NT2/D1 (cell line): Measurements from ENCODE around the gene SULT1A3.
"Not testable (repeated sequence)": the region's sequence is repeated elsewhere in the genome, so short reads cannot be mapped to it uniquely, and the experiment has no call there.

ENCODE experiments used
- DNase-seq: peaks from one replicate; pipeline ENCODE4 v3.0.0-alpha.2; 2011; ENCODE audit warnings: low read depth, low spot score
- H3K27me3 ChIP-seq: 2 replicates; pipeline ENCODE4 v1.6.0; 2011; ENCODE audit warnings: mild to moderate bottlenecking; ENCODE audit not compliant: insufficient read length, insufficient read depth
- H3K36me3 ChIP-seq: 2 replicates; pipeline ENCODE4 v1.6.1; 2011; ENCODE audit warnings: mild to moderate bottlenecking, low read length, mixed read lengths; ENCODE audit not compliant: insufficient read depth, insufficient read length
- H3K4me1 ChIP-seq: 2 replicates; pipeline ENCODE4 v1.5.1; 2011; ENCODE audit not compliant: insufficient read depth, insufficient read length
- H3K4me3 ChIP-seq: 2 replicates; pipeline ENCODE4 v1.5.1; 2011; ENCODE audit warnings: low read depth; ENCODE audit not compliant: insufficient read length
- H3K9ac ChIP-seq: 2 replicates; pipeline ENCODE4 v1.6.0; 2011; ENCODE audit warnings: low read depth; ENCODE audit not compliant: insufficient read length
- H3K9me3 ChIP-seq: 2 replicates; pipeline ENCODE4 v1.5.1; 2011; ENCODE audit warnings: mild to moderate bottlenecking, low read length; ENCODE audit not compliant: insufficient read depth
- SUZ12 ChIP-seq: IDR thresholded peaks from 2 replicates; pipeline ENCODE4 v1.6.1; 2011; ENCODE audit not compliant: insufficient read length, insufficient read depth; ENCODE audit errors: extremely low read depth
- YY1 ChIP-seq: IDR thresholded peaks from 2 replicates; pipeline ENCODE4 v1.6.1; 2011; ENCODE audit not compliant: insufficient read length, insufficient read depth
- ZNF274 ChIP-seq: IDR thresholded peaks from 2 replicates; pipeline ENCODE4 v1.6.1; 2011; ENCODE audit warnings: mild to moderate bottlenecking, low read depth, low read length

The SULT1A3 gene

DNA sequence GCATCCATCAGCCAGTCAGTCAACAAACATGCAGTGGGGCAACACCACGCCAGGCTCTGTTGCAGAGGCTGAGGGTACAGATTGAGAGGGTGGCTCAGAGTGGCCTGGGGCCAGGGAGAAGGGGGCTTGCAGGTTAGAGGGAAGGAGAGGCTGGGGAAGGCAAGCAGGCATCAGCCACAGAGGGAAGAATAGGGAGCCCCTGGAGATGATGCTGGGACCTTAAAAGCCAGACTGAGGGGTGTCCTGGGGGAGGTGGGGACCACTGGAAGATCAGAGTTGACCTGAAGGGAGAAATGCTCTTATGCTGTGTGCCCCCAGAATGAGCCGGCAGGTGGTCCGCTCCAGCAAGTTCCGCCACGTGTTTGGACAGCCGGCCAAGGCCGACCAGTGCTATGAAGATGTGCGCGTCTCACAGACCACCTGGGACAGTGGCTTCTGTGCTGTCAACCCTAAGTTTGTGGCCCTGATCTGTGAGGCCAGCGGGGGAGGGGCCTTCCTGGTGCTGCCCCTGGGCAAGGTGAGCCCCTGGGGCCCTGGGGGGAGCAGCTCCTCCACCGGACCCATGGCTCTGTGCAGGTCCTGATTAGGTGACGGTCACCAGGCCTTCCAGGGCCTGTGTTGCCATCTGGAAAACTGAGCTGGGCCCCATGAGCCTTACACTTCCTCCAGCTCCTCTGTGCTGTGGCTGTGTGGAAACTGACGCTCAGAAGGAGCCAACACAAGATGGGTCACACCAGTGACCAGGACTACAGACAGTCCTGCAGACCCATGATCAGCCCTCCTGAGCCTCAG lies 14.0 kb upstream of the SULT1A3 start:
- H3K36me3 ChIP-seq: peaks cover 6% of the 10 kb centered on the region
- no peak for TF ChIP-seq SUZ12
- no peak for TF ChIP-seq YY1
- no peak for TF ChIP-seq ZNF274
- peaks cover 13% of the 10 kb centered on the region for H3K27me3 ChIP-seq
- H3K9me3 ChIP-seq: no peaks in the 10 kb centered on the region
- DNase-seq: no peak
- peaks cover 30% of the 10 kb centered on the region for H3K4me1 ChIP-seq
- no peak overlapping the region for H3K4me3 ChIP-seq
- H3K9ac ChIP-seq: peak overlapping the region; percentile 52

DNA sequence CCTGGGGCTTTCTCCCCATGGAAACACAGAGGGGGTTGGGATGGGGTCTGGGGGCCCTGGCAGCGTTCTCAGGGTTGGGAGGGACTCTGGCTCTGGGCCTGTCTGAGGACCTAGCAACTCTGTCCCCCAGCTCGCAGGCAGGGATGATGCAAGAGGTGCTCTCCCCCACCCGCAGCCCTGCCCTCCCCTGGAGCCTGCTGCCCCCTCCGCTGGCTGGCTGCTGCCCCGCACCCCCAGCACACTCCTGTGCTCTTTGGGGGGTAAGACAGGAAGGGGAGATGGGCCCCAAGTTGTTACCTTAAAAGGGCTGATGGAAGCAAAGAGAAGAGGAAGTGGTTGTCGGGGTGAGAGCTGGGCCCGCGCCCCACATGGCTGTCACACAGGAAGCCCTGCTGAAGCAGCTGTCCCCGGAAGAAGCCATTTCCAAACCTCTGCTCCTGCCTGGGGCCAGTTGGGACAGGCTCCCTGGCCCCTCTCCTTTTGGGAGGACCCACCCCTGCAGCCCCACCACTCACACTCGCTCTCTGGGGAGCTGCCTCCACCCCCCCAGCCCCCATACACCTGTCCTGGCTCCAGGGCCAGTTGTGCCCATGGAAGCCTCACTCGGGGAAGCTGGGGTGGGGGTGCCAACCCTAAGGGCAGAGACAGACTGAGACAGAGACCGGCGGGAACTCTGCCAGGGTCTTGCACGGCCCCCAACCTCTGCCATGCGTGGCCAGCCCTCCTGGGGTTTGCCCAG lies 13.2 kb upstream of the SULT1A3 start:
- H3K36me3 ChIP-seq: peaks cover 6% of the 10 kb centered on the region
- TF ChIP-seq SUZ12 (no peak), YY1 (no peak), ZNF274 (no peak)
- no peak overlapping the region for H3K4me3 ChIP-seq
- H3K27me3 ChIP-seq: peaks cover 13% of the 10 kb centered on the region
- no peak for DNase-seq
- peak overlapping the region; percentile 52 for H3K9ac ChIP-seq
- peaks cover 30% of the 10 kb centered on the region for H3K4me1 ChIP-seq
- no peaks in the 10 kb centered on the region for H3K9me3 ChIP-seq

DNA sequence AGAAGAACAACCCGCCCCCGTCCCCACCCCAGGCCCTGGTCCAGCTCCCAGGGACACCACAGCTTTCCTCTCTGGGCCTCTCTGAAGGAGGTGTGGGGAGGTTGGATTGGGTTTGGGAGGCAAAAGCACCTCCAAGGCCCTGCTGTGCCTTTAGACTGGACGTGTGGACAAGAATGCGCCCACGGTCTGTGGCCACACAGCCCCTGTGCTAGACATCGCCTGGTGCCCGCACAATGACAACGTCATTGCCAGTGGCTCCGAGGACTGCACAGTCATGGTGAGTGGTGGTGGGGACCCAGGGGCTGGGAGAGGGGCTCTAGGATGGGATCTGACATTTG lies 12.6 kb upstream of the SULT1A3 start:
- Histone ChIP-seq H3K4me1 (peaks cover 30% of the 10 kb centered on the region), H3K36me3 (peaks cover 6% of the 10 kb centered on the region), H3K4me3 (no peak overlapping the region), H3K9ac (peak overlapping the region; percentile 21), H3K27me3 (peaks cover 13% of the 10 kb centered on the region), H3K9me3 (no peaks in the 10 kb centered on the region)
- DNase-seq: no peak
- TF ChIP-seq YY1 (no peak), SUZ12 (no peak), ZNF274 (no peak)

DNA sequence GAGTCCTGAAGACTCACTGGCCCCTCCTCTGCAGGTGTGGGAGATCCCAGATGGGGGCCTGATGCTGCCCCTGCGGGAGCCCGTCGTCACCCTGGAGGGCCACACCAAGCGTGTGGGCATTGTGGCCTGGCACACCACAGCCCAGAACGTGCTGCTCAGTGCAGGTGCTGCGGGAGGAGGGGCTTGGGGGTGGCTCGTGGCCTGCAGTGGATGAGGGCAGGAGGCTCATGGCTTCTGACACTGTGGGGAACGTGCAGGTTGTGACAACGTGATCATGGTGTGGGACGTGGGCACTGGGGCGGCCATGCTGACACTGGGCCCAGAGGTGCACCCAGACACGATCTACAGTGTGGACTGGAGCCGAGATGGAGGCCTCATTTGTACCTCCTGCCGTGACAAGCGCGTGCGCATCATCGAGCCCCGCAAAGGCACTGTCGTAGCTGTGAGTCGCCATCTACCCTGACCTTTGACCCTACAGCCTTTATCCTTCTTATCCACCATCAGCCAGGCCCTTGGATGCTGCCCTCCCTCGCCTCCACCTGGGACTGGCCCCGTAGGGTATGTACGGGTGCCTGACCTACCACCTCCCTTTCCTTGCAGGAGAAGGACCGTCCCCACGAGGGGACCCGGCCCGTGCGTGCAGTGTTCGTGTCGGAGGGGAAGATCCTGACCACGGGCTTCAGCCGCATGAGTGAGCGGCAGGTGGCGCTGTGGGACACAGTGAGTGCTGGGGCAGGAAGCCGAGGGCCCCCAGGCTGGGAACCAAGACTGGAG lies 12.1 kb upstream of the SULT1A3 start:
- DNase-seq: peak; percentile 32
- Histone ChIP-seq H3K4me3 (no peak overlapping the region), H3K9me3 (no peaks in the 10 kb centered on the region), H3K4me1 (peaks cover 30% of the 10 kb centered on the region), H3K27me3 (peaks cover 13% of the 10 kb centered on the region), H3K9ac (no peak overlapping the region), H3K36me3 (peaks cover 6% of the 10 kb centered on the region)
- TF ChIP-seq YY1: no peak
- no peak for TF ChIP-seq SUZ12
- TF ChIP-seq ZNF274: no peak

DNA sequence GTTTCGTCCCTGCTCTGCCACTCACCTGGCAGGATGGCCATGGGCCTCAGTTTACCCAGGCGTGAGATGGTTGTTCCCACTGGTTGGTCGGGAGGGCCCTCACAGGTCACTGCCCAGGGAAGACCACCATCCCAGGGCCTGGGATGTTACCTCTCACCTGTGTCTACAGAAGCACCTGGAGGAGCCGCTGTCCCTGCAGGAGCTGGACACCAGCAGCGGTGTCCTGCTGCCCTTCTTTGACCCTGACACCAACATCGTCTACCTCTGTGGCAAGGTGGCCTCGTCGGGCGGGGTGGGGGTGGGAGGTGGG lies 11.5 kb upstream of the SULT1A3 start:
- no peak overlapping the region for H3K9ac ChIP-seq
- H3K4me3 ChIP-seq: no peak overlapping the region
- H3K27me3 ChIP-seq: peaks cover 13% of the 10 kb centered on the region
- no peaks in the 10 kb centered on the region for H3K9me3 ChIP-seq
- H3K4me1 ChIP-seq: peaks cover 30% of the 10 kb centered on the region
- no peak for TF ChIP-seq YY1
- TF ChIP-seq SUZ12: no peak
- no peak for TF ChIP-seq ZNF274
- H3K36me3 ChIP-seq: peaks cover 6% of the 10 kb centered on the region
- no peak for DNase-seq

DNA sequence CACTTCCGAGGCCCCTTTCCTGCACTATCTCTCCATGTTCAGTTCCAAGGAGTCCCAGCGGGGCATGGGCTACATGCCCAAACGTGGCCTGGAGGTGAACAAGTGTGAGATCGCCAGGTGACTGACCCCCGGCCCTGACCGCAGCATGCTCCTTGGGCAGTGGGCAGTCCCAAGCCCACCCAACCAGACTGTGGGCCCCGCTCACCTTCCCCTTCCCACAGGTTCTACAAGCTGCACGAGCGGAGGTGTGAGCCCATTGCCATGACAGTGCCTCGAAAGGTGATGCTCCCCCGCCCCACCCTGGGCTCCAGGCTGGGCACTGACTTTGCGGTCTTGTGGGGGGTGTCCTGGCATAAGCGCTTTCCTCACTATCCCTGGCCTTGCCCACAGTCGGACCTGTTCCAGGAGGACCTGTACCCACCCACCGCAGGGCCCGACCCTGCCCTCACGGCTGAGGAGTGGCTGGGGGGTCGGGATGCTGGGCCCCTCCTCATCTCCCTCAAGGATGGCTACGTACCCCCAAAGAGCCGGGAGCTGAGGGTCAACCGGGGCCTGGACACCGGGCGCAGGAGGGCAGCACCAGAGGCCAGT lies 11.0 kb upstream of the SULT1A3 start:
- no peak overlapping the region for H3K4me3 ChIP-seq
- DNase-seq: no peak
- TF ChIP-seq ZNF274: no peak
- TF ChIP-seq YY1: no peak
- no peak for TF ChIP-seq SUZ12
- no peaks in the 10 kb centered on the region for H3K9me3 ChIP-seq
- H3K27me3 ChIP-seq: peaks cover 13% of the 10 kb centered on the region
- peaks cover 6% of the 10 kb centered on the region for H3K36me3 ChIP-seq
- H3K4me1 ChIP-seq: peaks cover 30% of the 10 kb centered on the region
- H3K9ac ChIP-seq: no peak overlapping the region

DNA sequence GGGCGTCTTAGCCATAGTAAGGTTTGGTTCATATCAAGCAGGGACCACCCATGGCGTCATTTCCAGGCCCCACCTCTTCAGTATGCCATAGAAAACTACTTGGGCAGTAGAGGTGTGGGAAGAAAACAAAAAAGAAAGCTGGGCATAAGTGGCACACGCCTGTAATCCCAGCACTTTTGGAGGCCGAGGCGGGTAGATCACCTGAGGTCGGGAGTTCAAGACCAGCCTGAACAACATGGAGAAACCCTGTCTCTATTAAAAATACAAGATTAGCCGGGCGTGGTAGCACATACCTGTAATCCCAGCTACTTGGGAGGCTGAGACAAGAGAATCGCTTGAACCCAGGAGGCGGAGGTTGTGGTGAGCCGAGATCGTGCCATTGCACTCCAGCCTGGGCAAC lies 7.9 kb upstream of the SULT1A3 start:
- not testable (repeated sequence) for H3K27me3 ChIP-seq, H3K9me3 ChIP-seq, H3K36me3 ChIP-seq, DNase-seq, H3K4me3 ChIP-seq, H3K9ac ChIP-seq
- peaks cover 11% of the 10 kb centered on the region for H3K4me1 ChIP-seq

DNA sequence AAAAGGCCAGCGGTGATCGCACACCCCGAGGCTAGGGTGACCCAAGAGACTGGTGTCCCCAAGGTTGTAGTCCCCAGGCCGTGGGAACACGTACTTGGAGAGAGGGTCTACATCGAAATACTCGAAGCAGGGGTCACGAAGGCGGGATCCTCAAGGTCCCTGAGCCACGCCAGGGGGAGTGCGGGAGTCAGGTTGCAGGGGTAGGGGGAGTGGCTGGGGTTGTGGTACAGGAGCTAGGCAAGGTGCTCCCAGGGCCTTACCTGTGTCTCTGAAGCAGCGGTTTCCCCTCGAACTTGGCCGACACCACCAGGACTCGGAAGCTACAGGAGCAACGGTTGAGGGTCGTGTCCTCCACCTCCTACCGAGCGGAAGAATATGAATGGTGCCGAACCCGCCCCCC lies 6.0 kb upstream of the SULT1A3 start:
- H3K4me3 ChIP-seq, H3K27me3 ChIP-seq, H3K9ac ChIP-seq, H3K36me3 ChIP-seq, DNase-seq, H3K4me1 ChIP-seq, H3K9me3 ChIP-seq: not testable (repeated sequence)

DNA sequence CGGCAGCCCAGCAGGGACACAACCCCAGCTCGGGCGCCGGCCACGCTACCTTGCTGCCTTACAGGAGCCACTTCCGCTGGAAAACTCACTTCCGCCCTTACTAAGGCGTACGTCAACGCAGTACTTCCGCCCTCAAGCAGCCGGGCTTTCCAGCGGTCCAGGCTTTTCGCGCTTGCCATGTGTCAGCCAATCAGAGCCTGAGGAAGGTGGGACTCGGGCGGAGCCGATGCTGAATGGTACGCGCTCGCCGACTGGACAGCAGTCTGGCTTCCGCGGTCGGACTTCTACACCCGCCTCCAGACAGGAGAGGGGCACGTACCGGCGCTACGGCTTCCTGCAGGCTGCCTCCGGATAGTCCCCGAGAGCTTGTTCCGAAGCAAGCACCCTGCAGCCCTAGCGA lies 5.4 kb upstream of the SULT1A3 start, which contains the start of the genes BOLA2B and SLX1A:
Gene BOLA2B (minus strand): TSS at position 52 of the 400 bp plus-strand sequence. CDS start 71 bp downstream, outside the sequence.
Gene SLX1A (plus strand): TSS at position 261 of the 400 bp plus-strand sequence. CDS start 210 bp downstream, outside the sequence.
- H3K9ac ChIP-seq: peak within 1 kb of the TSS; percentile 79
- not testable (repeated sequence) for H3K4me1 ChIP-seq, H3K27me3 ChIP-seq, H3K36me3 ChIP-seq, H3K9me3 ChIP-seq, DNase-seq
- peak within 1 kb of the TSS; percentile 47 for H3K4me3 ChIP-seq
